ENCODE data around the gene SRGAP3.

The SRGAP3 gene

GRCh38 chr3:9168241-9168741, 81.2 kb downstream of the SRGAP3 start:
- WGBS (ENCODE audit: insufficient coverage), result 95% methylated on average over 4 of the region's 8 CpGs
- Histone ChIP-seq H3K9me3 (ENCODE audit: control extremely low read depth in 1 of 5, control insufficient read depth in 4 of 5, insufficient read depth in 2 of 5, low read depth in 1 of 5, low read length in 4 of 5) (peaks cover 0 to 6% (median 0%) of the 10 kb centered on the region in 5 experiments), H3K27ac (ENCODE audit: insufficient read depth in 1 of 2, low read depth in 1 of 2, low read length in 2 of 2, poor library complexity in 1 of 2, severe bottlenecking in 2 of 2) (no peak overlapping the region), H3K4me1 (ENCODE audit: control extremely low read depth in 1 of 4, control insufficient read depth in 4 of 4, insufficient read depth in 4 of 4, low read length in 3 of 4) (peaks cover 0 to 12% (median 8%) of the 10 kb centered on the region in 4 experiments), H3K36me3 (ENCODE audit: control insufficient read depth in 4 of 4, insufficient read depth in 4 of 4, low read length in 3 of 4) (no peaks in the 10 kb centered on the region), H3K27me3 (replicated peaks in 2 of 5; ENCODE audit: control insufficient read depth in 4 of 5, insufficient read depth in 5 of 5, low read length in 4 of 5) (no peaks in the 10 kb centered on the region), H3K4me3 (ENCODE audit: control insufficient read depth in 1 of 7, extremely low read depth in 1 of 7, insufficient read depth in 4 of 7, low read depth in 2 of 7, low read length in 6 of 7) (no peak overlapping the region)
- POLR2A ChIA-PET, result no interaction called here
- DNase-seq, result no peak
- CTCF ChIA-PET, result interaction anchor here (1.0 to 1.4 kb wide), 2 partner anchors 135 to 181 kb away, joined by 3 read pairs; no protein-coding TSS in a partner anchor

DNA sequence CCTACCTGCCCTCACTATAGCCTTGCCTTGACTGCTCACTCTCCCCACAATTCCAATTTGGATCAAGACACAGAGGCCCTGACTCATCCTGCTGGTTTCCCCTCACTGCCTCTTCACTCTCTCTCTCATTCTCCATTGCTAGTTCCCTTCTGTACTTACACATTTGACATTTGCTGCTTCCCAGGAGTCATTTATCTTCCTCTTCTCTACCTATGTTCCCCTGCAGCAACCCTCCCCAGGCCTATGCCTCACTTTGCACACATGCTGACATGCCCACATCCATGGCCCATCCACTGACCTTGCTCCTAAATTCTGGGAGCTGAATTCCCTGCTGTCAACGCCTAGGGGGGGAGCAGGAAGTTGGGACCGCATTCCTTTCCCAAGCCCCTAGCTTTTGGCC, 82.2 kb downstream of the SRGAP3 start:
- WGBS (ENCODE audit: insufficient coverage), result 100% methylated on average over 2 of the region's 2 CpGs
- Histone ChIP-seq H3K9me3 (ENCODE audit: control extremely low read depth in 1 of 5, control insufficient read depth in 4 of 5, insufficient read depth in 2 of 5, low read depth in 1 of 5, low read length in 4 of 5) (peaks cover 0 to 6% (median 0%) of the 10 kb centered on the region in 5 experiments), H3K27me3 (replicated peaks in 2 of 5; ENCODE audit: control insufficient read depth in 4 of 5, insufficient read depth in 5 of 5, low read length in 4 of 5) (no peaks in the 10 kb centered on the region), H3K4me3 (ENCODE audit: control insufficient read depth in 1 of 7, extremely low read depth in 1 of 7, insufficient read depth in 4 of 7, low read depth in 2 of 7, low read length in 6 of 7) (no peak overlapping the region), H3K27ac (ENCODE audit: insufficient read depth in 1 of 2, low read depth in 1 of 2, low read length in 2 of 2, poor library complexity in 1 of 2, severe bottlenecking in 2 of 2) (no peak overlapping the region), H3K36me3 (ENCODE audit: control insufficient read depth in 4 of 4, insufficient read depth in 4 of 4, low read length in 3 of 4) (no peaks in the 10 kb centered on the region), H3K4me1 (ENCODE audit: control extremely low read depth in 1 of 4, control insufficient read depth in 4 of 4, insufficient read depth in 4 of 4, low read length in 3 of 4) (peaks cover 0 to 1% (median 0%) of the 10 kb centered on the region in 4 experiments)
- POLR2A ChIA-PET, result no interaction called here
- CTCF ChIA-PET, result interaction anchor here (1.0 to 1.4 kb wide), 2 partner anchors 136 to 180 kb away, joined by 3 read pairs; no protein-coding TSS in a partner anchor
- DNase-seq, result no peak

DNA sequence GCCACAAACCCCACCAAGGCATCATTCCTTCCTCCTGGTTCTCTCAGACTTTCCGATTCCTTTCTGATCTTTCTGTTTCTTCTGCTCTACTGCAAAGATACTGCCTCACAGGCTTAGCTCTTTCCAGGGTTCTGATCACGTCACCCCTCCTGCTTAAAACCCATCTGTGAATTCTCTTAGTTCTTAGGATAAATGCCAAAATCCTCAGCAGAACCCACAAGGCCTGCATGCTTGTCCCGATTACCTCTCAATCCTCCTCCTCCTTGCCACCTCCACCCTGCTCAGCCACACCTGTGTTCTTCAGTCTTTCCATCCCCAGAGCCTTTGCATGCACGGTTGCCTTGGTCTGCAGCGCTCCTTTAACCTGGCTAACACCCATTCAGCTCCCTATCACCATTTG, 84.0 kb downstream of the SRGAP3 start:
- WGBS (ENCODE audit: insufficient coverage), result 98% methylated on average over 4 of the region's 5 CpGs
- peaks cover 0 to 6% (median 0%) of the 10 kb centered on the region in 5 experiments for H3K9me3 ChIP-seq (ENCODE audit: control extremely low read depth in 1 of 5, control insufficient read depth in 4 of 5, insufficient read depth in 2 of 5, low read depth in 1 of 5, low read length in 4 of 5)
- no peaks in the 10 kb centered on the region for H3K36me3 ChIP-seq (ENCODE audit: control insufficient read depth in 4 of 4, insufficient read depth in 4 of 4, low read length in 3 of 4)
- H3K27ac ChIP-seq (ENCODE audit: insufficient read depth in 1 of 2, low read depth in 1 of 2, low read length in 2 of 2, poor library complexity in 1 of 2, severe bottlenecking in 2 of 2), result no peak overlapping the region
- H3K27me3 ChIP-seq (replicated peaks in 2 of 5; ENCODE audit: control insufficient read depth in 4 of 5, insufficient read depth in 5 of 5, low read length in 4 of 5), result no peaks in the 10 kb centered on the region
- H3K4me1 ChIP-seq (ENCODE audit: control extremely low read depth in 1 of 4, control insufficient read depth in 4 of 4, insufficient read depth in 4 of 4, low read length in 3 of 4), result no peaks in the 10 kb centered on the region
- no peak for DNase-seq
- CTCF ChIA-PET, result no interaction called here
- POLR2A ChIA-PET, result no interaction called here
- H3K4me3 ChIP-seq (ENCODE audit: control insufficient read depth in 1 of 7, extremely low read depth in 1 of 7, insufficient read depth in 4 of 7, low read depth in 2 of 7, low read length in 6 of 7), result no peak overlapping the region

GRCh38 chr3:9163289-9163688, 86.2 kb downstream of the SRGAP3 start:
- H3K4me3 ChIP-seq (ENCODE audit: control insufficient read depth in 1 of 7, extremely low read depth in 1 of 7, insufficient read depth in 4 of 7, low read depth in 2 of 7, low read length in 6 of 7), result no peak overlapping the region
- WGBS (ENCODE audit: insufficient coverage), result 99% methylated on average over 12 of the region's 12 CpGs
- CTCF ChIA-PET, result interaction anchor here (1.0 kb wide), 1 partner anchor 9 kb away, joined by 3 read pairs; no protein-coding TSS in a partner anchor
- POLR2A ChIA-PET, result no interaction called here
- no peaks in the 10 kb centered on the region for H3K4me1 ChIP-seq (ENCODE audit: control extremely low read depth in 1 of 4, control insufficient read depth in 4 of 4, insufficient read depth in 4 of 4, low read length in 3 of 4)
- DNase-seq, result no peak
- H3K27ac ChIP-seq (ENCODE audit: insufficient read depth in 1 of 2, low read depth in 1 of 2, low read length in 2 of 2, poor library complexity in 1 of 2, severe bottlenecking in 2 of 2), result no peak overlapping the region
- no peaks in the 10 kb centered on the region for H3K36me3 ChIP-seq (ENCODE audit: control insufficient read depth in 4 of 4, insufficient read depth in 4 of 4, low read length in 3 of 4)
- H3K27me3 ChIP-seq (replicated peaks in 2 of 5; ENCODE audit: control insufficient read depth in 4 of 5, insufficient read depth in 5 of 5, low read length in 4 of 5), result no peaks in the 10 kb centered on the region
- H3K9me3 ChIP-seq (ENCODE audit: control extremely low read depth in 1 of 5, control insufficient read depth in 4 of 5, insufficient read depth in 2 of 5, low read depth in 1 of 5, low read length in 4 of 5), result peaks cover 0 to 6% (median 0%) of the 10 kb centered on the region in 5 experiments

GRCh38 chr3:9161811-9162210, 87.6 kb downstream of the SRGAP3 start:
- H3K4me3 ChIP-seq (ENCODE audit: control insufficient read depth in 1 of 7, extremely low read depth in 1 of 7, insufficient read depth in 4 of 7, low read depth in 2 of 7, low read length in 6 of 7), result no peak overlapping the region
- ChIA-PET CTCF (no interaction called here), POLR2A (no interaction called here)
- no peak for DNase-seq
- H3K4me1 ChIP-seq (ENCODE audit: control extremely low read depth in 1 of 4, control insufficient read depth in 4 of 4, insufficient read depth in 4 of 4, low read length in 3 of 4), result no peaks in the 10 kb centered on the region
- no peak overlapping the region for H3K27ac ChIP-seq (ENCODE audit: insufficient read depth in 1 of 2, low read depth in 1 of 2, low read length in 2 of 2, poor library complexity in 1 of 2, severe bottlenecking in 2 of 2)
- H3K9me3 ChIP-seq (ENCODE audit: control extremely low read depth in 1 of 5, control insufficient read depth in 4 of 5, insufficient read depth in 2 of 5, low read depth in 1 of 5, low read length in 4 of 5), result peaks cover 0 to 4% (median 0%) of the 10 kb centered on the region in 5 experiments
- no peaks in the 10 kb centered on the region for H3K36me3 ChIP-seq (ENCODE audit: control insufficient read depth in 4 of 4, insufficient read depth in 4 of 4, low read length in 3 of 4)
- H3K27me3 ChIP-seq (replicated peaks in 2 of 5; ENCODE audit: control insufficient read depth in 4 of 5, insufficient read depth in 5 of 5, low read length in 4 of 5), result no peaks in the 10 kb centered on the region
- no CpG with 5 or more reads among the region's 1 CpG for WGBS (ENCODE audit: insufficient coverage)

- ChIA-PET POLR2A (no interaction called here), CTCF (no interaction called here)
- WGBS (ENCODE audit: insufficient coverage), result 100% methylated on average over 3 of the region's 4 CpGs
- Histone ChIP-seq H3K9me3 (ENCODE audit: control extremely low read depth in 1 of 5, control insufficient read depth in 4 of 5, insufficient read depth in 2 of 5, low read depth in 1 of 5, low read length in 4 of 5) (peaks cover 0 to under 1% (median 0%) of the 10 kb centered on the region in 5 experiments), H3K36me3 (ENCODE audit: control insufficient read depth in 4 of 4, insufficient read depth in 4 of 4, low read length in 3 of 4) (no peaks in the 10 kb centered on the region), H3K27me3 (replicated peaks in 2 of 5; ENCODE audit: control insufficient read depth in 4 of 5, insufficient read depth in 5 of 5, low read length in 4 of 5) (no peaks in the 10 kb centered on the region), H3K4me1 (ENCODE audit: control extremely low read depth in 1 of 4, control insufficient read depth in 4 of 4, insufficient read depth in 4 of 4, low read length in 3 of 4) (no peaks in the 10 kb centered on the region), H3K27ac (ENCODE audit: insufficient read depth in 1 of 2, low read depth in 1 of 2, low read length in 2 of 2, poor library complexity in 1 of 2, severe bottlenecking in 2 of 2) (no peak overlapping the region), H3K4me3 (ENCODE audit: control insufficient read depth in 1 of 7, extremely low read depth in 1 of 7, insufficient read depth in 4 of 7, low read depth in 2 of 7, low read length in 6 of 7) (no peak overlapping the region)
- DNase-seq, result no peak
Observed at GRCh38 chr3:9161298-9161697, 88.1 kb downstream of the SRGAP3 start.

DNA sequence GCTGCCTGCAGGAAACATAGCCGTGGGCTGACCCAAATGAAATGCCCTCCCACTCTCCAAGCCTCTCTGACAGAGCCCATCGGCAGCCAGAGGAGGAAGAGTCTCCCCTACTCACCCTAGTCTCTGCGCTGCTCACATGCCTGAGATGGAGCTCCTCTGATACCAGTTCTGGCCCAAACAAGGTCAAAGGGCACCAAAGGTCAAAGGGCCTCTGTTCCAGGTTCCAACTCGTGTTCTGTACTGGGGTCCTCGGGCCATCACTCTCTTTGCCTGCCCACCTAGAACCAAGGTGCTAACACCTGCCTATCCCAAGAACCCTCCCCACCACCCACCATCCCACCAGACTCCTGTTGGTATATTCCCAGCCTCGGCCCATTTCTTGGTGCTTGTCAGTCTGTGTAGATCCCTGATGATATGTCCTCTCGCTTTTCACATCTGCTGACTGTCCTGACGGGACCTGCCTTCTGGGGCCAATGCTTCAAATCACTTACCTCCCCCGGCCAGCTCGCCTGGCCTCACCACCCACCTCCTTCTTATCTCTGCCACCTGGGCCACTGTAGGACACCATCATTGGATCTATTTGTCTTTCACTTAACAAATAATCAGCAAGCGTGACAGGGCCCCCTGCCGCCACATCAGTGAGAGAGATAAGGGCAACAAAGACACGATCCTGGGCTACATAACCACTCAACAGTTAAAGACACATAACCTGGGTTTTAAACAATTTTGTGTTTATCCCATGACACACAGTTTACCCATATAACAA, 90.4 kb downstream of the SRGAP3 start:
- Histone ChIP-seq H3K36me3 (ENCODE audit: control insufficient read depth in 4 of 4, insufficient read depth in 4 of 4, low read length in 3 of 4) (no peaks in the 10 kb centered on the region), H3K27me3 (replicated peaks in 2 of 5; ENCODE audit: control insufficient read depth in 4 of 5, insufficient read depth in 5 of 5, low read length in 4 of 5) (no peaks in the 10 kb centered on the region), H3K9me3 (ENCODE audit: control extremely low read depth in 1 of 5, control insufficient read depth in 4 of 5, insufficient read depth in 2 of 5, low read depth in 1 of 5, low read length in 4 of 5) (no peaks in the 10 kb centered on the region), H3K4me3 (ENCODE audit: control insufficient read depth in 1 of 7, extremely low read depth in 1 of 7, insufficient read depth in 4 of 7, low read depth in 2 of 7, low read length in 6 of 7) (no peak overlapping the region), H3K4me1 (ENCODE audit: control extremely low read depth in 1 of 4, control insufficient read depth in 4 of 4, insufficient read depth in 4 of 4, low read length in 3 of 4) (no peaks in the 10 kb centered on the region), H3K27ac (ENCODE audit: insufficient read depth in 1 of 2, low read depth in 1 of 2, low read length in 2 of 2, poor library complexity in 1 of 2, severe bottlenecking in 2 of 2) (no peak overlapping the region)
- 91% methylated on average over 12 of the region's 13 CpGs for WGBS (ENCODE audit: insufficient coverage)
- DNase-seq, result no peak
- ChIA-PET CTCF (no interaction called here), POLR2A (no interaction called here)

All from common myeloid progenitor, CD34-positive (primary cell).